GM23338 (cell line): ENCODE measurements around the gene ZNF566. TPM values are rescaled to one million over a fixed set of nuclear protein-coding genes. Genes with fewer than 3 reads are reported as not detected.

Source experiments
- ATAC-seq: fragments of 200-7000 bp; cut with Tn5 transposase; 3 replicates; pipeline ENCODE4 v1.9.1; 2020
- DNase-seq: peaks from one replicate; pipeline ENCODE4 v3.0.0-alpha.2; 2015; ENCODE audit warnings: low spot score
- H2AFZ ChIP-seq: fragments of 200-600 bp; sonication (generic); 2 replicates; pipeline ENCODE4 v1.8.0; 2016; ENCODE audit warnings: antibody characterized with exemption, mild to moderate bottlenecking, moderate library complexity
- H3F3A ChIP-seq: fragments of 200-600 bp; sonication (generic); replicated peaks from 2 replicates; pipeline ENCODE4 v1.8.0; 2017; ENCODE audit warnings: antibody characterized with exemption, mixed run types, low read depth
- H3K27ac ChIP-seq: fragments of 200-600 bp; sonication (generic); 2 replicates; pipeline ENCODE4 v1.6.1; 2016; ENCODE audit warnings: low read depth
- H3K27me3 ChIP-seq: fragments of 200-600 bp; sonication (generic); 2 replicates; pipeline ENCODE4 v1.8.0; 2016; ENCODE audit warnings: mild to moderate bottlenecking, mixed run types, moderate library complexity; ENCODE audit not compliant: insufficient read depth
- H3K36me3 ChIP-seq: fragments of 200-600 bp; sonication (generic); 2 replicates; pipeline ENCODE4 v1.8.0; 2016; ENCODE audit warnings: mild to moderate bottlenecking; ENCODE audit not compliant: insufficient read depth
- H3K4me1 ChIP-seq: fragments of 200-600 bp; sonication (generic); 2 replicates; pipeline ENCODE4 v1.8.0; 2016; ENCODE audit warnings: mild to moderate bottlenecking, moderate library complexity; ENCODE audit not compliant: insufficient read depth
- H3K4me2 ChIP-seq: fragments of 200-600 bp; sonication (generic); 2 replicates; pipeline ENCODE4 v1.7.1; 2017; ENCODE audit warnings: mixed run types
- H3K4me3 ChIP-seq: fragments of 200-600 bp; sonication (generic); 2 replicates; pipeline ENCODE4 v1.6.1; 2016; ENCODE audit warnings: mixed run types
- H3K79me2 ChIP-seq: fragments of 200-600 bp; sonication (generic); replicated peaks from 2 replicates; pipeline ENCODE4 v1.8.0; 2017; ENCODE audit warnings: mild to moderate bottlenecking; ENCODE audit not compliant: insufficient read depth
- H3K9me2 ChIP-seq: fragments of 200-600 bp; sonication (generic); 2 replicates; pipeline ENCODE4 v1.8.0; 2017; ENCODE audit not compliant: insufficient read depth
- H4K20me1 ChIP-seq: fragments of 200-600 bp; sonication (generic); replicated peaks from 2 replicates; pipeline ENCODE4 v1.8.0; 2017; ENCODE audit warnings: mild to moderate bottlenecking; ENCODE audit not compliant: insufficient read depth
- H3K27ac Mint-ChIP-seq: 2 replicates; pipeline ENCODE4 v1.8.0; 2020; ENCODE audit warnings: inconsistent platforms, mild to moderate bottlenecking, moderate library complexity, mixed read lengths
- H3K27me3 Mint-ChIP-seq: 3 replicates; pipeline ENCODE4 v1.8.0; 2022; ENCODE audit warnings: low read depth, mild to moderate bottlenecking, moderate library complexity, mixed read lengths, inconsistent platforms; ENCODE audit not compliant: insufficient read depth, poor library complexity
- H3K36me3 Mint-ChIP-seq: 3 replicates; pipeline ENCODE4 v1.8.0; 2021; ENCODE audit warnings: low read depth, mild to moderate bottlenecking, inconsistent platforms, moderate library complexity, mixed read lengths
- H3K4me1 Mint-ChIP-seq: 3 replicates; pipeline ENCODE4 v1.8.0; 2020; ENCODE audit warnings: mild to moderate bottlenecking, inconsistent platforms, mixed read lengths
- H3K4me3 Mint-ChIP-seq: 3 replicates; pipeline ENCODE4 v1.8.0; 2021; ENCODE audit warnings: moderate library complexity, mild to moderate bottlenecking, inconsistent platforms, mixed read lengths
- H3K9me3 Mint-ChIP-seq: 3 replicates; pipeline ENCODE4 v1.8.0; 2020; ENCODE audit warnings: moderate library complexity, mild to moderate bottlenecking, inconsistent platforms, mixed read lengths
- CREB1 ChIP-seq: fragments of 250-450 bp; sonication (Bioruptor Pico); IDR thresholded peaks from 2 replicates; pipeline ENCODE4 v1.5.0; 2020; ENCODE audit warnings: low read depth, mild to moderate bottlenecking, moderate library complexity
- ETS1 ChIP-seq: IDR thresholded peaks from 2 replicates; pipeline ENCODE4 v1.6.1; 2016; ENCODE audit warnings: antibody characterized with exemption
- EZH2 ChIP-seq: fragments of 200-600 bp; sonication (generic); IDR thresholded peaks from one replicate; pipeline ENCODE4 v1.8.0; 2017; ENCODE audit warnings: antibody characterized with exemption, mild to moderate bottlenecking, low read depth; ENCODE audit not compliant: unreplicated experiment
- EZH2phosphoT487 ChIP-seq: fragments of 200-600 bp; sonication (generic); IDR thresholded peaks from one replicate; pipeline ENCODE4 v1.8.1; 2018; ENCODE audit warnings: antibody characterized with exemption; ENCODE audit not compliant: unreplicated experiment
- JUNB ChIP-seq: IDR thresholded peaks from one replicate; pipeline ENCODE4 v1.6.1; 2016; ENCODE audit warnings: antibody characterized with exemption; ENCODE audit not compliant: unreplicated experiment
- NANOG ChIP-seq: IDR thresholded peaks from 2 replicates; pipeline ENCODE4 v1.6.1; 2016; ENCODE audit warnings: antibody characterized with exemption, borderline replicate concordance
- POLR2AphosphoS5 ChIP-seq: IDR thresholded peaks from 2 replicates; pipeline ENCODE4 v1.6.1; 2016; ENCODE audit warnings: antibody characterized with exemption, low read depth
- REST ChIP-seq: IDR thresholded peaks from one replicate; pipeline ENCODE4 v1.6.1; 2018; ENCODE audit warnings: antibody characterized with exemption; ENCODE audit not compliant: unreplicated experiment
- STAT1 ChIP-seq: IDR thresholded peaks from one replicate; pipeline ENCODE4 v1.6.1; 2016; ENCODE audit warnings: antibody characterized with exemption; ENCODE audit not compliant: unreplicated experiment
- ZNF114 ChIP-seq: fragments of 250-450 bp; sonication (Bioruptor Pico); IDR thresholded peaks from 2 replicates; pipeline ENCODE4 v1.5.0; 2020; ENCODE audit warnings: mild to moderate bottlenecking, moderate library complexity
- ZNF331 ChIP-seq: fragments of 250-450 bp; sonication (Bioruptor Pico); IDR thresholded peaks from 2 replicates; pipeline ENCODE4 v1.5.0; 2020; ENCODE audit warnings: low read depth, mild to moderate bottlenecking, moderate library complexity
- polyA plus RNA-seq: library from polyadenylated mRNA; unstranded; fragments of >200 nt; fragmentation: Nextera tagmentation; extraction: Ambion mirVana; gene quantifications from 2 replicates; pipeline ENCODE4 v1.2.1, GENCODE V29; 2016
- total RNA-seq: library from RNA; depleted of rRNA; stranded (reverse); fragments of >200 nt; shearing (Covaris generic); gene quantifications from 2 replicates; pipeline ENCODE4 v1.2.3, GENCODE V29; 2014
- TF ChIP-seq, protein P1 (sequence below), 2 experiments: fragments of 200-600 bp in 1 of 2; sonication (generic) in 1 of 2; conservative IDR thresholded peaks; 2 replicates each; pipeline versions ENCODE4 v1.5.1 to v1.6.1; 2016 to 2017; ENCODE audit warnings: antibody characterized with exemption in 2 of 2, low read depth in 2 of 2, mild to moderate bottlenecking in 2 of 2, moderate library complexity in 1 of 2
- TF ChIP-seq, protein P2 (sequence below): fragments of 250-450 bp; sonication (Bioruptor Pico); IDR thresholded peaks from 2 replicates; pipeline ENCODE4 v1.5.0; 2020; ENCODE audit warnings: mild to moderate bottlenecking, moderate library complexity

The ZNF566 gene
- total and polyA plus RNA-seq, 2 experiments from 2014 or later = 11.9 to 18.0 TPM

DNA sequence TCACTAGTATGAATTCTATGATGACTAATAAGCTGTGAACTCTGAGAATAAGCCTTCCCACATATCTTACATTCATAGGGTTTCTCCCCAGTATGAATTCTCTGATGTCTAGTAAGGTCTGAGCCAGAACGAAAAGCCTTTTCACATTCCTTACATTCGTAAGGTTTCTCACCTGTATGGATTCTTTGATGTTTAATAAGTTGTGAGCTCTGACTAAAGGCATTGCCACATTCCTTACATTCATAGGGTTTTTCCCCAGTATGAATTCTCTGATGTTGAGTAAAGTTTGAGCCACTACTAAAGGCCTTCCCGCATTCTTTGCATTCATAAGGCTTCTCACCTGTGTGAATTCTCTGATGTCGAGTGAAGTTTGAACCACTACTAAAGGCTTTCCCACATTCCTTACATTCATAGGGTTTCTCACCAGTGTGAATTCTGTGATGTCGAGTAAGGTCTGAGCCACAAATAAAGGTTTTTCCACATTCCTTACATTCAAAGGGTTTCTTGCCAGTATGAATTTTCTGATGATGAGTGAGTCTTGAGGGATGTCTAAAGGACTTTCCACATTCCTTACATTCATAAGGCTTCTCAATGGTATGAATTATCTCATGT, 40.2 kb downstream of the ZNF566 start:
- no peaks in the 10 kb centered on the region for H3K27me3 ChIP-seq
- no peaks in the 10 kb centered on the region for H3K9me2 ChIP-seq
- Mint-ChIP-seq H3K4me1 (no peaks in the 10 kb centered on the region), H3K27me3 (peaks cover 2% of the 10 kb centered on the region), H3K4me3 (no peak overlapping the region), H3K36me3 (peaks cover 84% of the 10 kb centered on the region), H3K27ac (no peak overlapping the region), H3K9me3 (peaks cover 74% of the 10 kb centered on the region)
- no peaks in the 10 kb centered on the region for H3K4me1 ChIP-seq
- H2AFZ ChIP-seq = no peak overlapping the region
- H3K4me2 ChIP-seq = no peak overlapping the region
- H3K4me3 ChIP-seq = no peak overlapping the region
- DNase-seq (peak; percentile 44), ATAC-seq (no peak)
- H4K20me1 ChIP-seq = no peaks in the 10 kb centered on the region
- H3F3A ChIP-seq = no peaks in the 10 kb centered on the region
- H3K36me3 ChIP-seq = peaks cover 36% of the 10 kb centered on the region
- TF ChIP-seq NANOG (no peak), CREB1 (no peak), EZH2phosphoT487 (no peak), ETS1 (no peak), REST (no peak), ZNF114 (no peak), POLR2AphosphoS5 (no peak), JUNB (no peak), ZNF331 (no peak), STAT1 (no peak), EZH2 (no peak)
- TF ChIP-seq, protein P1, sequence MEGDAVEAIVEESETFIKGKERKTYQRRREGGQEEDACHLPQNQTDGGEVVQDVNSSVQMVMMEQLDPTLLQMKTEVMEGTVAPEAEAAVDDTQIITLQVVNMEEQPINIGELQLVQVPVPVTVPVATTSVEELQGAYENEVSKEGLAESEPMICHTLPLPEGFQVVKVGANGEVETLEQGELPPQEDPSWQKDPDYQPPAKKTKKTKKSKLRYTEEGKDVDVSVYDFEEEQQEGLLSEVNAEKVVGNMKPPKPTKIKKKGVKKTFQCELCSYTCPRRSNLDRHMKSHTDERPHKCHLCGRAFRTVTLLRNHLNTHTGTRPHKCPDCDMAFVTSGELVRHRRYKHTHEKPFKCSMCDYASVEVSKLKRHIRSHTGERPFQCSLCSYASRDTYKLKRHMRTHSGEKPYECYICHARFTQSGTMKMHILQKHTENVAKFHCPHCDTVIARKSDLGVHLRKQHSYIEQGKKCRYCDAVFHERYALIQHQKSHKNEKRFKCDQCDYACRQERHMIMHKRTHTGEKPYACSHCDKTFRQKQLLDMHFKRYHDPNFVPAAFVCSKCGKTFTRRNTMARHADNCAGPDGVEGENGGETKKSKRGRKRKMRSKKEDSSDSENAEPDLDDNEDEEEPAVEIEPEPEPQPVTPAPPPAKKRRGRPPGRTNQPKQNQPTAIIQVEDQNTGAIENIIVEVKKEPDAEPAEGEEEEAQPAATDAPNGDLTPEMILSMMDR (conservative IDR thresholded peaks at IDR 0.05; ENCODE audit: low read depth in 2 of 2) = no peak
- TF ChIP-seq, protein P2, sequence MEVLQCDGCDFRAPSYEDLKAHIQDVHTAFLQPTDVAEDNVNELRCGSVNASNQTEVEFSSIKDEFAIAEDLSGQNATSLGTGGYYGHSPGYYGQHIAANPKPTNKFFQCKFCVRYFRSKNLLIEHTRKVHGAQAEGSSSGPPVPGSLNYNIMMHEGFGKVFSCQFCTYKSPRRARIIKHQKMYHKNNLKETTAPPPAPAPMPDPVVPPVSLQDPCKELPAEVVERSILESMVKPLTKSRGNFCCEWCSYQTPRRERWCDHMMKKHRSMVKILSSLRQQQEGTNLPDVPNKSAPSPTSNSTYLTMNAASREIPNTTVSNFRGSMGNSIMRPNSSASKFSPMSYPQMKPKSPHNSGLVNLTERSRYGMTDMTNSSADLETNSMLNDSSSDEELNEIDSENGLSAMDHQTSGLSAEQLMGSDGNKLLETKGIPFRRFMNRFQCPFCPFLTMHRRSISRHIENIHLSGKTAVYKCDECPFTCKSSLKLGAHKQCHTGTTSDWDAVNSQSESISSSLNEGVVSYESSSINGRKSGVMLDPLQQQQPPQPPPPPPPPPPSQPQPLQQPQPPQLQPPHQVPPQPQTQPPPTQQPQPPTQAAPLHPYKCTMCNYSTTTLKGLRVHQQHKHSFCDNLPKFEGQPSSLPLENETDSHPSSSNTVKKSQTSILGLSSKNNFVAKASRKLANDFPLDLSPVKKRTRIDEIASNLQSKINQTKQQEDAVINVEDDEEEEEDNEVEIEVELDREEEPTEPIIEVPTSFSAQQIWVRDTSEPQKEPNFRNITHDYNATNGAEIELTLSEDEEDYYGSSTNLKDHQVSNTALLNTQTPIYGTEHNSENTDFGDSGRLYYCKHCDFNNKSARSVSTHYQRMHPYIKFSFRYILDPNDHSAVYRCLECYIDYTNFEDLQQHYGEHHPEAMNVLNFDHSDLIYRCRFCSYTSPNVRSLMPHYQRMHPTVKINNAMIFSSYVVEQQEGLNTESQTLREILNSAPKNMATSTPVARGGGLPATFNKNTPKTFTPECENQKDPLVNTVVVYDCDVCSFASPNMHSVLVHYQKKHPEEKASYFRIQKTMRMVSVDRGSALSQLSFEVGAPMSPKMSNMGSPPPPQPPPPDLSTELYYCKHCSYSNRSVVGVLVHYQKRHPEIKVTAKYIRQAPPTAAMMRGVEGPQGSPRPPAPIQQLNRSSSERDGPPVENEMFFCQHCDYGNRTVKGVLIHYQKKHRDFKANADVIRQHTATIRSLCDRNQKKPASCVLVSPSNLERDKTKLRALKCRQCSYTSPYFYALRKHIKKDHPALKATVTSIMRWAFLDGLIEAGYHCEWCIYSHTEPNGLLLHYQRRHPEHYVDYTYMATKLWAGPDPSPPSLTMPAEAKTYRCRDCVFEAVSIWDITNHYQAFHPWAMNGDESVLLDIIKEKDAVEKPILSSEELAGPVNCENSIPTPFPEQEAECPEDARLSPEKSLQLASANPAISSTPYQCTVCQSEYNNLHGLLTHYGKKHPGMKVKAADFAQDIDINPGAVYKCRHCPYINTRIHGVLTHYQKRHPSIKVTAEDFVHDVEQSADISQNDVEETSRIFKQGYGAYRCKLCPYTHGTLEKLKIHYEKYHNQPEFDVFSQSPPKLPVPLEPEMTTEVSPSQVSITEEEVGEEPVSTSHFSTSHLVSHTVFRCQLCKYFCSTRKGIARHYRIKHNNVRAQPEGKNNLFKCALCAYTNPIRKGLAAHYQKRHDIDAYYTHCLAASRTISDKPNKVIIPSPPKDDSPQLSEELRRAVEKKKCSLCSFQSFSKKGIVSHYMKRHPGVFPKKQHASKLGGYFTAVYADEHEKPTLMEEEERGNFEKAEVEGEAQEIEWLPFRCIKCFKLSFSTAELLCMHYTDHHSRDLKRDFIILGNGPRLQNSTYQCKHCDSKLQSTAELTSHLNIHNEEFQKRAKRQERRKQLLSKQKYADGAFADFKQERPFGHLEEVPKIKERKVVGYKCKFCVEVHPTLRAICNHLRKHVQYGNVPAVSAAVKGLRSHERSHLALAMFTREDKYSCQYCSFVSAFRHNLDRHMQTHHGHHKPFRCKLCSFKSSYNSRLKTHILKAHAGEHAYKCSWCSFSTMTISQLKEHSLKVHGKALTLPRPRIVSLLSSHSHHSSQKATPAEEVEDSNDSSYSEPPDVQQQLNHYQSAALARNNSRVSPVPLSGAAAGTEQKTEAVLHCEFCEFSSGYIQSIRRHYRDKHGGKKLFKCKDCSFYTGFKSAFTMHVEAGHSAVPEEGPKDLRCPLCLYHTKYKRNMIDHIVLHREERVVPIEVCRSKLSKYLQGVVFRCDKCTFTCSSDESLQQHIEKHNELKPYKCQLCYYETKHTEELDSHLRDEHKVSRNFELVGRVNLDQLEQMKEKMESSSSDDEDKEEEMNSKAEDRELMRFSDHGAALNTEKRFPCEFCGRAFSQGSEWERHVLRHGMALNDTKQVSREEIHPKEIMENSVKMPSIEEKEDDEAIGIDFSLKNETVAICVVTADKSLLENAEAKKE (CRISPR knock-in tag) = no peak
- no peaks in the 10 kb centered on the region for H3K79me2 ChIP-seq
- H3K27ac ChIP-seq = no peak overlapping the region
